ENCODE measurements around the gene MYO16.

GRCh38 chr13:108595436-108596274 lies 33.8 kb upstream of the MYO16 start:
- TF ChIP-seq CTCF (IDR thresholded peaks at IDR 0.05) (no peak), POLR2A (IDR thresholded peaks at IDR 0.05) (no peak)

Data from gastroesophageal sphincter (tissue), 3 donors.